Measurements from ENCODE around the gene CARD16.
"Not testable (repeated sequence)": the region's sequence is repeated elsewhere in the genome, so short reads cannot be mapped to it uniquely, and the experiment has no call there.

CARD16 gene

DNA sequence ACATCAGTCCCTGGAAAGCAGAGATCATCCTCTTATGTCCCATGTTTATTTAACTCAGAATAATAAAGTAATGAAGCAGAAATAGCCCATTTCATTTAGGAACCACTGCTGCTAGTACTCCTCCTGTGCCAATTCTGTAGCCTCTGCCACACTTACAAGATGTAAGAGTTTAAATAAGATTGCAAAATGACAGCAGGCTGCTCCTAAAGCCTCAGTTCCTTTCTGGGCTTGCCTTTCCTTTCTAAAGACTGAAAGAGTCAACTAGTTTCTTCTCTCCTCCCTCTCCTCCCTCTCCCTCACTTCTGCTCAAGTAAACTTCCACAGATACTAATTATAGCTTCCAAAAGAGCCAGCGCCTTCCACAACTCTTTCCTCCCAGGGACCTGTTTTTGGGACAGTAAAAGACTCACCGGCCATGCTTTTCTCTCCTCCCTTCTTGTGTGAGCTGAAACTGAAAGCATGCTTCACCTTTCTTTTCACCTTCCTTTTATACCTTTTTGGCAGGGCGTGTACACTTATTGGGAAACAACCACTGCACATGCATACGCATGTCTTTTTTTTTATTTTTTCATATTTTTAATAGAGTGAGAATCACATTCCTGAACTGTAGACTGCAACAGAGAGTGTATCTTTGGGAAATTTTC lies 26.1 kb upstream of the CARD16 start:
- Histone ChIP-seq H3K9me3 (ENCODE audit: control insufficient read depth, low read length) (no peaks in the 10 kb centered on the region), H3K27ac (ENCODE audit: low read depth, low read length, severe bottlenecking) (no peak overlapping the region), H3K36me3 (ENCODE audit: control insufficient read depth, insufficient read depth, low read length) (no peaks in the 10 kb centered on the region), H3K4me3 (ENCODE audit: extremely low read depth, insufficient read depth, low read length, poor library complexity, severe bottlenecking) (no peak overlapping the region), H3K4me1 (ENCODE audit: control insufficient read depth, insufficient read depth, low read length, poor library complexity, severe bottlenecking) (no peaks in the 10 kb centered on the region)
- WGBS, 2 experiments (ENCODE audit: insufficient coverage in 2 of 2) = 80 to 83% methylated on average over 2 of the region's 4 CpGs

DNA sequence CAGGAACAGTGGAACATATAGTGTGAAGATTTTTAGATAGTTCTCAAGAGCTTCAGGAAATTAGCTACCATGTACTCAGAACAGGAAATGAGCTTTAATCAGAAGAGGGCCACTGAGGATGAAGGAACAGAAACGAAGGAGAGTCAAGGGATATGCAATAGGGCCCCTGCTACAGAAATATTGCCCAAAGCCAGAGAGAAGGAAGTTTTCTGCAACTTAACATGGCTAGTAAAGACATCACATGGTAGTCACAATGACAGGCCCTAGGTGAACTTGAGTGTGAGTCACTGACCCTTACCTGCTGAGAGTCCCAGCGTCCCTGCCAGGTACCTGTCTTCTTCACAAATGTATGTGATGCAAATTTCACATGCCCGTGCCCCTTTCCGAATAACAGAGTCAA lies 25.2 kb upstream of the CARD16 start:
- H3K9me3 ChIP-seq (ENCODE audit: control insufficient read depth, low read length) = no peaks in the 10 kb centered on the region
- no peak overlapping the region for H3K27ac ChIP-seq (ENCODE audit: low read depth, low read length, severe bottlenecking)
- H3K4me3 ChIP-seq (ENCODE audit: extremely low read depth, insufficient read depth, low read length, poor library complexity, severe bottlenecking) = no peak overlapping the region
- 94 to 95% methylated on average over 4 of the region's 4 CpGs for WGBS, 2 experiments (ENCODE audit: insufficient coverage in 2 of 2)
- no peaks in the 10 kb centered on the region for H3K4me1 ChIP-seq (ENCODE audit: control insufficient read depth, insufficient read depth, low read length, poor library complexity, severe bottlenecking)
- no peaks in the 10 kb centered on the region for H3K36me3 ChIP-seq (ENCODE audit: control insufficient read depth, insufficient read depth, low read length)

GRCh38 chr11:105069749-105070148 lies 24.6 kb upstream of the CARD16 start:
- H3K9me3 ChIP-seq (ENCODE audit: control insufficient read depth, low read length); H3K36me3 ChIP-seq (ENCODE audit: control insufficient read depth, insufficient read depth, low read length); H3K4me3 ChIP-seq (ENCODE audit: extremely low read depth, insufficient read depth, low read length, poor library complexity, severe bottlenecking); H3K27ac ChIP-seq (ENCODE audit: low read depth, low read length, severe bottlenecking); H3K4me1 ChIP-seq (ENCODE audit: control insufficient read depth, insufficient read depth, low read length, poor library complexity, severe bottlenecking): not testable (repeated sequence)
- WGBS, 2 experiments (ENCODE audit: insufficient coverage in 2 of 2) = no CpG with 5 or more reads among the region's 2 CpGs

DNA sequence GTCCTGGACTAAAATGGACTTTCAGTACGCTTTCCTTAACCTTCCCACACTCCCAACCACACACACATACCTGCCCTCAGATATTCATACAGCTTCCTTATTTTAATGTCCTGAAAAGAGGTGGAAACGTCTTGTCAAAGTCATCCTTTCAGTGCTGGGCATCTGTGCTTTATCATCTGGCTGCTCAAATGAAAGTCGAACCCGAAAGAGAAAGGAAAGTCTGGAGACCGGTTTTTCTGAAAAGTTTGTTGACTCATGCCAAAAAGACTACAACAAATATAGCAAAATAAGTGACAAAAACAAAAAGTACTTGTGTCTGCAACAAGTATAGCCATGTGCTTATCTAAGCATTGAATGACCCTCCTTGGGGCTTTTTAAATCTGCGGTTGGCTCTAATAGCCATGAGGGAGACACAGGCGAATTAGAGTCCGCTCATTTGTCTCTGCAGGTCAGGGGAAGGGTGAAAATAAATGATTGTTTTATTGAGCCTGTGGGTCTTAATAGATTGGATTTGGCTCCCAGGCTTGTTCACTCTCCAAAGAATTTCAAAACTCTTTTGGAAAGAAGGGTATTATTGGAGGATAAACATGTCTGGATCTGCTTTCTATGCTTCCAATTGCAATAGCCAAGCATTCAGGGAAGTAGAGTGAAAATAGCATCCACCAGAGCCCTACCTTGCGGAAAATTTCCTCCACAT lies 18.3 kb upstream of the CARD16 start:
- not testable (repeated sequence) for H3K36me3 ChIP-seq (ENCODE audit: control insufficient read depth, insufficient read depth, low read length); H3K9me3 ChIP-seq (ENCODE audit: control insufficient read depth, low read length); H3K27ac ChIP-seq (ENCODE audit: low read depth, low read length, severe bottlenecking); H3K4me1 ChIP-seq (ENCODE audit: control insufficient read depth, insufficient read depth, low read length, poor library complexity, severe bottlenecking); H3K4me3 ChIP-seq (ENCODE audit: extremely low read depth, insufficient read depth, low read length, poor library complexity, severe bottlenecking)
- 70 to 72% methylated on average over 6 to 7 of the region's 9 CpGs for WGBS, 2 experiments (ENCODE audit: insufficient coverage in 2 of 2)

DNA sequence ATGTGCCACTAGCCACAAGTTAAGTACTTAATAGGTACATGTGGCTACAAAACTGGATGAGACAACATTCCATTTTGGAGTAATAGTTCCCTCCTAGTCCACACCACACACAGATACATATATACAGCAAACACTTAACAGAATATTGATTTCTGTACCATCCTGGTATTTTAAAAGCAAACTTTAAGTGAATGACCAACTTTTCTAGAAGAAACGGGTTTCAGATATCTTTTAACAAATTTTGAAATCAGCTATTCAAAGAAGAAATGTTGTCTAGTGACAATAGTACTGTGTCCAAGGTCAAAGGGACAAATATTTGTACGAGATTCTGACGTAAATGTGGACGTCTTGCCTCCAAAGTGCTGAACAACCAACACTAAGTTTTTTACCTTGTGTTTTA lies 12.3 kb upstream of the CARD16 start:
- H3K4me3 ChIP-seq (ENCODE audit: extremely low read depth, insufficient read depth, low read length, poor library complexity, severe bottlenecking) = no peak overlapping the region
- 56% methylated on average over 3 of the region's 4 CpGs; no CpG with 5 or more reads in 1 of the 2 experiments for WGBS, 2 experiments (ENCODE audit: insufficient coverage in 2 of 2)
- no peaks in the 10 kb centered on the region for H3K4me1 ChIP-seq (ENCODE audit: control insufficient read depth, insufficient read depth, low read length, poor library complexity, severe bottlenecking)
- no peaks in the 10 kb centered on the region for H3K9me3 ChIP-seq (ENCODE audit: control insufficient read depth, low read length)
- no peak overlapping the region for H3K27ac ChIP-seq (ENCODE audit: low read depth, low read length, severe bottlenecking)
- no peaks in the 10 kb centered on the region for H3K36me3 ChIP-seq (ENCODE audit: control insufficient read depth, insufficient read depth, low read length)

DNA sequence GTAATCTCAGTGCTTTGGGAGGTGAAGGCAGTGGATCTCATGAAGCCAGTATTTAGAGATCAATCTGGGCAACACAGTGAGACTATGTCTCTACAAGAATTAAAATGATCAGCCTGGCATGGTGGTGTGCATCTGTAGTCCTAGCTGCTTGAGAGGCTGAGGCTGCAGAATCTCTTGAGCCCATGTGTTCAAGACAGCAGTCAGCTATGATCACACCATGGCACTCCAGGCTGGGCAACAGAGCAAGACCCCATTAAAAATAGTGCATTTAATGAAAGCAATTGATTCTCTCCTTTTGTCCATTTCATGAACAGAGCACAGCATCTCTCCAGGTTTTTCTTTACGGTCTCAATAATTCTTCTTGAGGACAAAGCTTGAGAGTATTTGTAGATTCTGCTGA lies 11.3 kb upstream of the CARD16 start:
- H3K27ac ChIP-seq (ENCODE audit: low read depth, low read length, severe bottlenecking) = no peak overlapping the region
- no CpG with 5 or more reads among the region's 1 CpG for WGBS, 2 experiments (ENCODE audit: insufficient coverage in 2 of 2)
- peaks cover 8% of the 10 kb centered on the region for H3K4me1 ChIP-seq (ENCODE audit: control insufficient read depth, insufficient read depth, low read length, poor library complexity, severe bottlenecking)
- no peak overlapping the region for H3K4me3 ChIP-seq (ENCODE audit: extremely low read depth, insufficient read depth, low read length, poor library complexity, severe bottlenecking)
- H3K36me3 ChIP-seq (ENCODE audit: control insufficient read depth, insufficient read depth, low read length) = no peaks in the 10 kb centered on the region
- no peaks in the 10 kb centered on the region for H3K9me3 ChIP-seq (ENCODE audit: control insufficient read depth, low read length)

GRCh38 chr11:105054723-105055493 lies 9.8 kb upstream of the CARD16 start:
- Histone ChIP-seq H3K9me3 (ENCODE audit: control insufficient read depth, low read length) (no peaks in the 10 kb centered on the region), H3K27ac (ENCODE audit: low read depth, low read length, severe bottlenecking) (no peak overlapping the region), H3K4me3 (ENCODE audit: extremely low read depth, insufficient read depth, low read length, poor library complexity, severe bottlenecking) (no peak overlapping the region), H3K4me1 (ENCODE audit: control insufficient read depth, insufficient read depth, low read length, poor library complexity, severe bottlenecking) (peaks cover 12% of the 10 kb centered on the region), H3K36me3 (ENCODE audit: control insufficient read depth, insufficient read depth, low read length) (no peaks in the 10 kb centered on the region)
- 100% methylated on average over 1 of the region's 2 CpGs for WGBS, 2 experiments (ENCODE audit: insufficient coverage in 2 of 2)

GRCh38 chr11:105052487-105052886 lies 7.4 kb upstream of the CARD16 start:
- Histone ChIP-seq H3K36me3 (ENCODE audit: control insufficient read depth, insufficient read depth, low read length) (no peaks in the 10 kb centered on the region), H3K9me3 (ENCODE audit: control insufficient read depth, low read length) (no peaks in the 10 kb centered on the region), H3K4me1 (ENCODE audit: control insufficient read depth, insufficient read depth, low read length, poor library complexity, severe bottlenecking) (peaks cover 14% of the 10 kb centered on the region), H3K4me3 (ENCODE audit: extremely low read depth, insufficient read depth, low read length, poor library complexity, severe bottlenecking) (no peak overlapping the region), H3K27ac (ENCODE audit: low read depth, low read length, severe bottlenecking) (no peak overlapping the region)
- WGBS, 2 experiments (ENCODE audit: insufficient coverage in 2 of 2) = no CpG with 5 or more reads among the region's 3 CpGs

- WGBS, 2 experiments (ENCODE audit: insufficient coverage in 2 of 2) = 100% methylated on average over 1 of the region's 2 CpGs; no CpG with 5 or more reads in 1 of the 2 experiments
- Histone ChIP-seq H3K9me3 (ENCODE audit: control insufficient read depth, low read length) (no peaks in the 10 kb centered on the region), H3K4me1 (ENCODE audit: control insufficient read depth, insufficient read depth, low read length, poor library complexity, severe bottlenecking) (peaks cover 17% of the 10 kb centered on the region), H3K27ac (ENCODE audit: low read depth, low read length, severe bottlenecking) (no peak overlapping the region), H3K36me3 (ENCODE audit: control insufficient read depth, insufficient read depth, low read length) (no peaks in the 10 kb centered on the region), H3K4me3 (ENCODE audit: extremely low read depth, insufficient read depth, low read length, poor library complexity, severe bottlenecking) (no peak overlapping the region)
Observed at GRCh38 chr11:105051559-105051958, 6.4 kb upstream of the CARD16 start.

DNA sequence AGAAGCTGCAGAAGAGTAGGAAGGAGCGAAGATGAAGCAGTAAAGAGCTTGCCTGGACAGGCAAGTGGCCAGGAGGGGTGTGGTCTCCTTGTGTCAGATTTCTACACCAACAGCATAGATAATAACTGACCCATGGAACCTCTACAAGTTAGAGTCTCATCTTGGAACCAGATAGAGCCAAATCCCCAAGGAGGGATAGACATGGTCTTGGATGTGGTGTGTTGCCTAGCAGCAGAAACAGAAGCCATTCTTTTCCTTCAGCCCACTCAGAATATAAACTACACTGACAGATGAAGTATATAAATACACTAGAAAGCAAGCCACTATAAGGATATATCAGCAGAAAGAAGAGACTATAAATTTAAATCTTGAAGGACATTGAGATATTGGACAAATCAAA lies 4.3 kb upstream of the CARD16 start:
- H3K9me3 ChIP-seq (ENCODE audit: control insufficient read depth, low read length) = no peaks in the 10 kb centered on the region
- 83 to 100% methylated on average over 1 of the region's 1 CpG for WGBS, 2 experiments (ENCODE audit: insufficient coverage in 2 of 2)
- no peaks in the 10 kb centered on the region for H3K36me3 ChIP-seq (ENCODE audit: control insufficient read depth, insufficient read depth, low read length)
- H3K4me1 ChIP-seq (ENCODE audit: control insufficient read depth, insufficient read depth, low read length, poor library complexity, severe bottlenecking) = peaks cover 28% of the 10 kb centered on the region
- H3K27ac ChIP-seq (ENCODE audit: low read depth, low read length, severe bottlenecking) = no peak overlapping the region
- no peak overlapping the region for H3K4me3 ChIP-seq (ENCODE audit: extremely low read depth, insufficient read depth, low read length, poor library complexity, severe bottlenecking)

Data from mesodermal cell (in vitro differentiated cells).